ENCODE measurements around the gene IFT74. TPM values are rescaled to one million over a fixed set of nuclear protein-coding genes. Genes with fewer than 3 reads are reported as not detected.

Gene IFT74
- total RNA-seq, 1 experiment from 2014 or later = 16.2 TPM

- Histone ChIP-seq H3K79me2 (ENCODE audit: insufficient read depth, low read length) (no peaks in the 10 kb centered on the region; the same call in 1 of the 2 replicates), H3K4me2 (ENCODE audit: insufficient read depth, insufficient read length, low read length) (peak within 1 kb of the TSS; percentile 81), H3K4me1 (ENCODE audit: insufficient read depth, low read length) (peaks cover 4% of the 10 kb centered on the region; the same call in 1 of the 2 replicates), H3K27me3 (ENCODE audit: insufficient read depth, low read length) (no peaks in the 10 kb centered on the region), H3K27ac (ENCODE audit: insufficient read length, low read depth, low read length) (peak within 1 kb of the TSS; percentile 59), H2BK20ac (ENCODE audit: low read depth, low read length, poor library complexity, severe bottlenecking) (no peak within 1 kb of the TSS), H2BK12ac (ENCODE audit: insufficient read length, low read depth, low read length) (peak within 1 kb of the TSS; percentile 93), H4K8ac (replicated peaks; ENCODE audit: insufficient read length, low read depth, low read length) (no peak within 1 kb of the TSS), H3K79me1 (ENCODE audit: insufficient read depth, low read depth, low read length, poor library complexity, severe bottlenecking) (no peaks in the 10 kb centered on the region), H3K56ac (ENCODE audit: insufficient read length, low read depth, low read length) (peak within 1 kb of the TSS; percentile 5), H4K20me1 (ENCODE audit: control insufficient read depth, insufficient read depth, insufficient read length) (no peaks in the 10 kb centered on the region), H2AFZ (ENCODE audit: low read length) (peak within 1 kb of the TSS; percentile 57), H4K91ac (ENCODE audit: insufficient read length, low read depth, low read length) (no peak within 1 kb of the TSS), H3K14ac (ENCODE audit: insufficient read depth, low read length) (peak within 1 kb of the TSS; percentile 32; the same call in 1 of the 2 replicates), H2BK15ac (ENCODE audit: low read depth, low read length) (no peak within 1 kb of the TSS), H3K9ac (ENCODE audit: extremely low read depth, insufficient read length, low read length) (peak within 1 kb of the TSS; percentile 72), H2BK5ac (ENCODE audit: insufficient read length, low read length) (peak within 1 kb of the TSS; percentile 5), H3K4ac (ENCODE audit: low read depth, low read length) (no peak within 1 kb of the TSS; the same call in 1 of the 2 replicates), H4K5ac (ENCODE audit: insufficient read length, low read depth, low read length) (peak within 1 kb of the TSS; percentile 69), H2AK5ac (ENCODE audit: insufficient read length, low read length) (no peak within 1 kb of the TSS), H3K9me3 (ENCODE audit: control insufficient read depth, low read depth, low read length) (no peaks in the 10 kb centered on the region), H2BK120ac (ENCODE audit: low read depth, low read length, poor library complexity, severe bottlenecking) (no peak within 1 kb of the TSS), H3K18ac (ENCODE audit: insufficient read length, low read depth, low read length) (peak within 1 kb of the TSS; percentile 85), H3T11ph (ENCODE audit: low read length) (peak within 1 kb of the TSS; percentile 20), H3K23me2 (ENCODE audit: insufficient read length, low read depth, low read length, poor library complexity, severe bottlenecking) (no peaks in the 10 kb centered on the region), H3K23ac (ENCODE audit: insufficient read length, low read depth, low read length) (no peak within 1 kb of the TSS)
- Mint-ChIP-seq H3K4me1 (peaks cover 14 to 25% of the 10 kb centered on the region in 2 experiments), H3K4me3 (peak within 1 kb of the TSS; percentile 51 to 61), H3K9me3 (no peaks in the 10 kb centered on the region), H3K36me3 (ENCODE audit: insufficient read depth in 1 of 3, low read depth in 3 of 3) (no peaks in the 10 kb centered on the region), H3K27me3 (ENCODE audit: low read depth) (no peaks in the 10 kb centered on the region), H3K27ac (peak within 1 kb of the TSS; percentile 77 to 87 (median 78); a peak in 4 of 7 replicates)
- no CpG with 5 or more reads among the region's 9 CpGs for WGBS (ENCODE audit: extremely low coverage, insufficient read length, low lambda C conversion rate)
- DNase-seq = peak; percentile 47
- TF ChIP-seq CTCF (conservative IDR thresholded peaks at IDR 0.05) = no peak
These were observed 152.8 kb downstream of the IFT74 start, which contains the start of gene TEK for GRCh38 chr9:27108981-27109541. TEK (plus strand) TSS chr9:27109225; CDS start chr9:27109591, 366 bp downstream.
